ENCODE measurements around the gene HP1BP3. TPM values are rescaled to one million over a fixed set of nuclear protein-coding genes. Genes with fewer than 3 reads are reported as not detected.

Gene HP1BP3, protein sequence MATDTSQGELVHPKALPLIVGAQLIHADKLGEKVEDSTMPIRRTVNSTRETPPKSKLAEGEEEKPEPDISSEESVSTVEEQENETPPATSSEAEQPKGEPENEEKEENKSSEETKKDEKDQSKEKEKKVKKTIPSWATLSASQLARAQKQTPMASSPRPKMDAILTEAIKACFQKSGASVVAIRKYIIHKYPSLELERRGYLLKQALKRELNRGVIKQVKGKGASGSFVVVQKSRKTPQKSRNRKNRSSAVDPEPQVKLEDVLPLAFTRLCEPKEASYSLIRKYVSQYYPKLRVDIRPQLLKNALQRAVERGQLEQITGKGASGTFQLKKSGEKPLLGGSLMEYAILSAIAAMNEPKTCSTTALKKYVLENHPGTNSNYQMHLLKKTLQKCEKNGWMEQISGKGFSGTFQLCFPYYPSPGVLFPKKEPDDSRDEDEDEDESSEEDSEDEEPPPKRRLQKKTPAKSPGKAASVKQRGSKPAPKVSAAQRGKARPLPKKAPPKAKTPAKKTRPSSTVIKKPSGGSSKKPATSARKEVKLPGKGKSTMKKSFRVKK
- total RNA-seq (2014; rRNA removed; shearing (Covaris generic)) (141 and 151 TPM in 2 replicates), polyA plus RNA-seq (2016; fragmentation: Nextera tagmentation; extraction: Ambion mirVana) (129 and 138 TPM in 2 replicates)

DNA sequence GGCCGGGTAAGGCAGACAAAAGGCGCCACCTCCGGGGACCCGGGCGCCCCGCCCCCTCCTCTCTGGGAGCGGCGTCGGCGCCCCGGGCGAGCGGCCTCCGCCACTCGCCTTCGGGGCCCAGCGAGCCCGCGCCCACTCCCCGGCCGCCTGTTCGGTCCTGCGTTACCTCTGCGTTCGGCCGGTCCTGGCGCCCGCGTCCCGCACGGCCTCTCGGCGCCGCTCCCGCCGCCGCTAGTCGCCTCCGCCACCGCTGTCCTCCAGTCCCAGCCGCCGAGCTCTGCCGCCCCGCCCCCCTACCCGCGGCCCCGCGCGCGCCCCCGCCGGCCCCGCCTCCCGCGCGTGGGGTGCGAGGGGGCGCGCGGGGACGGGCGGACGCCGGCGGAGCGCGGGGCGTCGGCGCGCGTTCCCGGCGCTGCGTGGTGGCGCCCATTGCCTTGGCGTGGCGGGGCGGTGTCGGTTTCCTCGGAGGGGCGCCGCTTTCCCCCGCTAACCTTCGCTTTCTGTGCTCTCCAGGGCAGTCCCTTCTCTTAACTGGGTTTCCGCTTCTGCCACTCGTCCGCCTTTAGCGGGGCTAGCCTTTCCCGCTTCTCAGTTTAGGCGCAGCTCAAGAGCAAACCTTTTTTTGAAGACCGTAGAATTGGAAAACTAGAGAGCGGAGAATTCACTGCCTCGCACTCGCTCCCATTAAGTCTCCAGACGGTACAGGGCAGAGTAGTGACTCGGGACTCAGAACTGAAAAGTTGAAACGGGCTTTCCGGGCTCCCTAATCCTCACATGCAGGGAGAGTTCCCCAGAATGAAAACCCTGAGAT lies at the start of gene HP1BP3:
Gene HP1BP3 (minus strand): TSS at position 279 of the 811 bp plus-strand sequence. CDS start 6,867 bp downstream, outside the sequence.
- peaks cover 36% of the 10 kb centered on the region for H3F3A ChIP-seq (ENCODE audit: insufficient read depth)
- 1% methylated on average over 49 to 56 of the region's 99 CpGs for WGBS, 2 experiments (ENCODE audit: low coverage in 1 of 2, low lambda C conversion rate in 2 of 2, missing lambda C conversion rate in 2 of 2)
- H3K27me3 ChIP-seq (replicated peaks; ENCODE audit: insufficient read depth): no peaks in the 10 kb centered on the region
- DNase-seq: peak; percentile 88
- no peaks in the 10 kb centered on the region for H3K9me2 ChIP-seq (ENCODE audit: insufficient read depth)
- peaks cover 18% of the 10 kb centered on the region for H3K4me1 ChIP-seq (ENCODE audit: insufficient read depth)
- H2AFZ ChIP-seq: peak within 1 kb of the TSS; percentile 76
- peaks cover 42% of the 10 kb centered on the region for H3K79me2 ChIP-seq (ENCODE audit: insufficient read depth)
- no peaks in the 10 kb centered on the region for H3K36me3 ChIP-seq (ENCODE audit: low read depth)
- H3K9ac ChIP-seq: peak within 1 kb of the TSS; percentile 96
- H3K27ac ChIP-seq: peak within 1 kb of the TSS; percentile 97
- H3K9me3 ChIP-seq (ENCODE audit: low read depth): no peaks in the 10 kb centered on the region
- in situ Hi-C loops (cut with MboI): no loop called here
- peak within 1 kb of the TSS; percentile 97 for H3K4me2 ChIP-seq (ENCODE audit: unreplicated experiment)
- no peak for TF ChIP-seq EZH2 (IDR thresholded peaks at IDR 0.05; ENCODE audit: insufficient read depth, poor library complexity, severe bottlenecking)
- no peak for TF ChIP-seq EZH2phosphoT487 (IDR thresholded peaks at IDR 0.05; ENCODE audit: insufficient read depth, low read depth)
- peak within 1 kb of the TSS; percentile 98 for H3K4me3 ChIP-seq
- H4K20me1 ChIP-seq (ENCODE audit: insufficient read depth): peaks cover 13% of the 10 kb centered on the region; the same call in 1 of the 2 replicates

- Histone ChIP-seq H3K27me3 (replicated peaks; ENCODE audit: insufficient read depth) (no peaks in the 10 kb centered on the region), H3K9me2 (ENCODE audit: insufficient read depth) (no peaks in the 10 kb centered on the region), H2AFZ (no peak overlapping the region), H3F3A (ENCODE audit: insufficient read depth) (no peaks in the 10 kb centered on the region), H3K79me2 (ENCODE audit: insufficient read depth) (no peaks in the 10 kb centered on the region), H3K4me3 (no peak overlapping the region), H3K9me3 (ENCODE audit: low read depth) (no peaks in the 10 kb centered on the region), H3K4me2 (ENCODE audit: unreplicated experiment) (no peak overlapping the region), H3K27ac (no peak overlapping the region), H3K9ac (no peak overlapping the region), H3K4me1 (ENCODE audit: insufficient read depth) (no peaks in the 10 kb centered on the region), H4K20me1 (ENCODE audit: insufficient read depth) (no peaks in the 10 kb centered on the region), H3K36me3 (ENCODE audit: low read depth) (peaks cover 14% of the 10 kb centered on the region)
- 97 to 98% methylated on average over 4 of the region's 4 CpGs for WGBS, 2 experiments (ENCODE audit: low coverage in 1 of 2, low lambda C conversion rate in 2 of 2, missing lambda C conversion rate in 2 of 2)
- in situ Hi-C loops (cut with MboI): no loop called here
- DNase-seq: no peak
- TF ChIP-seq EZH2 (IDR thresholded peaks at IDR 0.05; ENCODE audit: insufficient read depth, poor library complexity, severe bottlenecking) (no peak), EZH2phosphoT487 (IDR thresholded peaks at IDR 0.05; ENCODE audit: insufficient read depth, low read depth) (no peak)
Observed at GRCh38 chr1:20836230-20836629, 49.1 kb upstream of the HP1BP3 start.

GRCh38 chr1:20834780-20835179 lies 47.7 kb upstream of the HP1BP3 start:
- peaks cover 3% of the 10 kb centered on the region; the same call in 1 of the 2 replicates for H3K36me3 ChIP-seq (ENCODE audit: low read depth)
- no peak for DNase-seq
- no peak overlapping the region for H3K9ac ChIP-seq
- H3K9me2 ChIP-seq (ENCODE audit: insufficient read depth): no peaks in the 10 kb centered on the region
- H3K4me1 ChIP-seq (ENCODE audit: insufficient read depth): peaks cover 4% of the 10 kb centered on the region; the same call in 1 of the 2 replicates
- H3K27ac ChIP-seq: no peak overlapping the region
- in situ Hi-C loops (cut with MboI): no loop called here
- no peaks in the 10 kb centered on the region for H3K27me3 ChIP-seq (replicated peaks; ENCODE audit: insufficient read depth)
- no peaks in the 10 kb centered on the region for H3K79me2 ChIP-seq (ENCODE audit: insufficient read depth)
- no peak overlapping the region for H2AFZ ChIP-seq
- TF ChIP-seq EZH2phosphoT487 (IDR thresholded peaks at IDR 0.05; ENCODE audit: insufficient read depth, low read depth) (no peak), EZH2 (IDR thresholded peaks at IDR 0.05; ENCODE audit: insufficient read depth, poor library complexity, severe bottlenecking) (no peak)
- H3F3A ChIP-seq (ENCODE audit: insufficient read depth): no peaks in the 10 kb centered on the region
- H3K4me2 ChIP-seq (ENCODE audit: unreplicated experiment): no peak overlapping the region
- H4K20me1 ChIP-seq (ENCODE audit: insufficient read depth): no peaks in the 10 kb centered on the region
- H3K9me3 ChIP-seq (ENCODE audit: low read depth): no peaks in the 10 kb centered on the region
- no peak overlapping the region for H3K4me3 ChIP-seq

- H3K4me1 ChIP-seq (ENCODE audit: insufficient read depth): peaks cover 10% of the 10 kb centered on the region; the same call in 1 of the 2 replicates
- no peaks in the 10 kb centered on the region for H3K9me2 ChIP-seq (ENCODE audit: insufficient read depth)
- no peak overlapping the region for H3K9ac ChIP-seq
- H4K20me1 ChIP-seq (ENCODE audit: insufficient read depth): no peaks in the 10 kb centered on the region
- 96 to 100% methylated on average over 1 of the region's 1 CpG for WGBS, 2 experiments (ENCODE audit: low coverage in 1 of 2, low lambda C conversion rate in 2 of 2, missing lambda C conversion rate in 2 of 2)
- H3K27me3 ChIP-seq (replicated peaks; ENCODE audit: insufficient read depth): no peaks in the 10 kb centered on the region
- H2AFZ ChIP-seq: no peak overlapping the region
- in situ Hi-C loops (cut with MboI): no loop called here
- H3K27ac ChIP-seq: no peak overlapping the region
- TF ChIP-seq EZH2phosphoT487 (IDR thresholded peaks at IDR 0.05; ENCODE audit: insufficient read depth, low read depth): no peak
- no peaks in the 10 kb centered on the region for H3K79me2 ChIP-seq (ENCODE audit: insufficient read depth)
- H3K9me3 ChIP-seq (ENCODE audit: low read depth): no peaks in the 10 kb centered on the region
- no peak overlapping the region for H3K4me2 ChIP-seq (ENCODE audit: unreplicated experiment)
- H3K4me3 ChIP-seq: no peak overlapping the region
- H3F3A ChIP-seq (ENCODE audit: insufficient read depth): no peaks in the 10 kb centered on the region
- DNase-seq: no peak
- no peaks in the 10 kb centered on the region; the same call in 1 of the 2 replicates for H3K36me3 ChIP-seq (ENCODE audit: low read depth)
Observed at GRCh38 chr1:20834192-20834591, 47.1 kb upstream of the HP1BP3 start.
